Activated effector memory CD4-positive, alpha-beta T cell treated with anti-CD3 and anti-CD28 coated beads, Interleukin-2, amount 50 U/mL, for 16 hours (primary cell): Measurements from ENCODE around the gene CLSTN3.

Experiments used
- DNase-seq: peaks from one replicate; pipeline ENCODE4 v3.0.0-alpha.2; 2020

The CLSTN3 gene

DNA sequence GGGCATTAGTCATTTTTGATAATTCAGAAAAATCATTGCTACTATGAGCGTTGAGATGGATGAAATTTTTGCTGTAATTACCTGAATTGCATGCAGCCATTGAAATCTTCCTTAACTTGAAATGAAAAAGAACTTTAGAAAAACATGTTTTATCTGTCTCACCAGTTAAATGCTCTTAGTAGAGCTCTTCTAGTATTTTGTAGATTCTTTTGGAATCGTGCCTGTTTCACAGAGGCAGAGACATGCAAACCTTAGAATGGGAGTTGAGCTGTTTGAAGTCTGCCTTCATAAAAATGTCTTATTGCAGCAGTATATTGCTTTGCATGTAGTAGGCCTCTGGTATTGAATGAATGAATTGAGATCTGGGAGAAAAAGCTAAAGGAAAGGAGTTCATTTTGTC is 63.5 kb downstream of the CLSTN3 start:
- no peak for DNase-seq

DNA sequence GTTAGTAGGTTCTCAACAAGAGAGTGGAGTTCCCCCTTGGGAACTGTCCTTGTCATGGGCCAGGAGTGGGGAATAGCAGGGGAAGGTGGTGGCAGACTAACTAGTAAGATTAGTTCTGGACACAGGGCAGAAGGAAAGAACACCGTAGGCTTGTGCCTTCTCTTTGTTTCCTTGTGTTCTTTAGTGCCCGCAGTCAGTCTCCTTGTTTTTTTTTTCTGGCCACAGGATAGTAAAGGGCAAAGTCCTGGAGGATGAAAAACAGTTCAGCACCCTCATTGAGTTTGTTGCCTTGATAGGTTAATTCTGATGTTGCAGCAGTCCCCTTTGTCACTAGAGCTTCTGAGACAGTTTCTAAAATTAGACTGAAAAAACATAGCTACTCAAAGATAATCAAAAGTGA is 67.7 kb downstream of the CLSTN3 start:
- no peak for DNase-seq

DNA sequence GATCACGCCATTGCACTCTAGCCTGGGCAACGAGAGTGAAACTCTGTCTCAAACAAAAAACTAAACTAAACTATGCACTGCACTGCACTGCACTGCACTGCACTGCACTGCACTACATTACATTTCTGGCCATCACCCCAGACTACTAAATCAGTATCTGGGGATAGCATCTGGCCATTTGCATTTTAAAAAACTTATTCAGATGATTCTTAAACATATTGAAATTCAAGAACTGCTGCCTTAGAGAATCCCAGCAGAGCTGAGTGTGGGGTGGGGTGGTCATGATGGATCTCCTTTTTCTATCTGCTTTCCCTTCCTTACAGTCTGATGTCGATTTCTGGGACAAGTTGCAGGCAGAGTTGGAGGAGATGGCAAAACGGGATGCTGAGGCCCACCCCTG is 72.9 kb downstream of the CLSTN3 start:
- no peak for DNase-seq

DNA sequence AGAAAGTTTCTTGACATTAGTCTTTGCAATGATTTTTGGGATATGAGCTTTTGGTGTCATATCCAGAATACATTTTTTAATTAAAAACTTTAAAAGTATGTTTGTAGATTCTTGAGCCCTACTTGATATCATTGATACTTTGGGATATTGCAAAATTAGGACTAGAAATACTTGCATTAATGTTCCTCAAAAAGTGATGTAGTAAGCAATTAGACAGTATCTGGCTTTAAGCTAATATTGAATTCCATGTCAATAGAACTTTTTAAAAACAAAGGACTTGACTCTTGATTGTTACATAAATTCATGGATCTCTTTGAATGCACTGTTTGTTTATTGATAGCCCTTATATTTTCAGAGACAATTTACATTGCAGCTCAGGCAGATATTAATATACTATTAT is 74.9 kb downstream of the CLSTN3 start:
- no peak for DNase-seq

DNA sequence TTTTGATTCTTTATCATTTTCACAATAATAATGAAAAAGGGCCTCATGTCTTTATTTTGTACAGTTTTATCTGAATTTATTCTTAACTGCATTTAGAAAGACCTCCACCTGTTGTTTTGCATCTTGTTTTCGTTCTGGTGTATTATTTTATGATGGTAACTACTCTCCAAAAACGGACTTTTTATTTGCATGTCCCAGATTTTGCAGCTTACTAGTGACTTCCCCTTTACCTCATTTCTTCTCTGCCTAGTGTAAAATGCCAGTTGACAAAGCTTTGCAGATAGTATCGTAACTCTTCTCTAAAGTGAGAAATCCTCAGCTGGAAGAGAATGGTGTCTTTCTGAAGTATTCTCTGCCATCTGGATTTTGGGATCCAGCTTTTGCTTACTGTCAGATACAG is 76.5 kb downstream of the CLSTN3 start:
- DNase-seq: no peak

DNA sequence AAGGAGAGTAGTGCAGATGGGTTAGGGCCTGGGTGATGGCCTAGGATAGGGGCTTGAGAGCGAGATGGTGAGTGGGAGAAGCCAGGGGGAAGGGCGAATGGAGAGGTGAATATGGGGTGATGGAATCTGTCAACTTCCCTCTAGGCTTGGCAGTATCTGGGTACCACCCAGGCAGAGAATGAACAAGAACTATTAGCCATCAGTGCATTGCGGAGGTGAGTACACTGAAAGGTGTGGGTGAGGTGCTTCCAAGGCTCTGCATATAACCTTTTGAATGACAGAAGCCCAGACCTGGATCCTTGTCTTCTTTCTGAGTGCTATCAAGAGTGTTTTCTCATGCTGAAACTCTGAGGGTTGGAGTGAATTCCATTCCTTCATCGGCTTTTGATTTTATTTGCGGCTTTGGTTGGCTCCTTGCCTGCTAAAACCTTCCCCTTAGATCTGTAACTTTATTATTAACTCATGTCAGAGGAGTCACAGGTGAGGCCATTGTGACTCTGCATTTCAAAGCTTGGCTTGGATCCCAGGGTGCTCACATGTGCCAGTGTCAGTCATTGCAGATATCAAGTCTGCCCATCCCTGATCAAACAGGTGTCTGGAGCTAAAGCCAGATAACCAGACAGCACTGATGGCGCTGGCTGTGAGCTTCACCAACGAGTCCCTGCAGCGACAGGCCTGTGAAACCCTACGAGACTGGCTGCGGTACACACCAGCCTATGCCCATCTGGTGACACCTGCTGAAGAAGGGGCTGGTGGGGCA is 77.9 kb downstream of the CLSTN3 start:
- no peak for DNase-seq
